ENCODE measurements around the gene ADAMTS5.

Gene ADAMTS5

GRCh38 chr21:26961698-26962097 is 5.2 kb downstream of the ADAMTS5 start:
- H3K4me3 ChIP-seq (ENCODE audit: low read length) = no peak overlapping the region
- TF ChIP-seq ZNF274 (IDR thresholded peaks at IDR 0.05; ENCODE audit: low read depth, low read length) = no peak

DNA sequence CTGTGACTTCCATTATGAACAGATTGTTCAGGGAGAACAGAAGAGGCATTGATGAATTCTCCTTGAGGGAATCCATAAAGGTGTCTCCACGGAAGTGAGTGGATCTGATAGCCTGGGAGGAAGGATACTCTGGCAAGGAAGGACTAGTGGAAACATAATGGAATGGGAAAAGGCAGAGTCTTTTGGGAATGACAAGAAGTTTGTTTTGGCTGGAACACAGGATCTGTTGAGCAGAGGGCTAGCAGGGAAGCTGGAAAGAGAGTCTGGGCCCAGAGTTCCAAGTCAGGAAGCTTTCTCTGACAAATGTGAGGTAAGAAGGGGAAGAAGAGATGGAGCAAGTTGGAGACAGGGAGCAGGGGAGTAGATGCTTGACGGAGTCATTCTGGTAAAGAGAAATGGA is 8.1 kb downstream of the ADAMTS5 start:
- TF ChIP-seq ZNF274 (IDR thresholded peaks at IDR 0.05; ENCODE audit: low read depth, low read length) = no peak
- no peak overlapping the region for H3K4me3 ChIP-seq (ENCODE audit: low read length)

DNA sequence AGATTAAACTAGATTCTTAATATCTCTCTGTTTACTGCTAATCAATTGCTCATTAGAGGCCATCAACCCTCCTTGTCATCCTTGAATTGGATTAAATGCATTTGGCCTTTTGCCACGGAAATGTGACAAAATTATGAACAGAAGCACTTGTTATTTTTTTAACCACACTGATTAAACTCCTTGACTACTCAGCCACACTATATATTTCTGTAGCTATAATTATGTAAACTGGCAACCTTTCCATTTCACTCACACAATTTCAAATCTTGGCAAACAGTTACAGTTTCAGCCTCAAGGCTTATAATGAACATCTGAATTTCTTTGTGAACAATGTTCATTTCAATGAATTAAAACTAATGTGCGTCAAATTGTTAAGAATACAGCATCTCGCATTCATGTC is 10.1 kb downstream of the ADAMTS5 start:
- H3K4me3 ChIP-seq (ENCODE audit: low read length) = no peak overlapping the region
- TF ChIP-seq ZNF274 (IDR thresholded peaks at IDR 0.05; ENCODE audit: low read depth, low read length) = no peak

GRCh38 chr21:26956216-26956615 is 10.7 kb downstream of the ADAMTS5 start:
- no peak for TF ChIP-seq ZNF274 (IDR thresholded peaks at IDR 0.05; ENCODE audit: low read depth, low read length)
- H3K4me3 ChIP-seq (ENCODE audit: low read length) = no peak overlapping the region

- no peak overlapping the region for H3K4me3 ChIP-seq (ENCODE audit: low read length)
- no peak for TF ChIP-seq ZNF274 (IDR thresholded peaks at IDR 0.05; ENCODE audit: low read depth, low read length)
Measured at GRCh38 chr21:26954662-26955121, 12.2 kb downstream of the ADAMTS5 start.

- H3K4me3 ChIP-seq (ENCODE audit: low read length) = no peak overlapping the region
- TF ChIP-seq ZNF274 (IDR thresholded peaks at IDR 0.05; ENCODE audit: low read depth, low read length) = no peak
Measured at GRCh38 chr21:26952374-26953066, 14.4 kb downstream of the ADAMTS5 start.

DNA sequence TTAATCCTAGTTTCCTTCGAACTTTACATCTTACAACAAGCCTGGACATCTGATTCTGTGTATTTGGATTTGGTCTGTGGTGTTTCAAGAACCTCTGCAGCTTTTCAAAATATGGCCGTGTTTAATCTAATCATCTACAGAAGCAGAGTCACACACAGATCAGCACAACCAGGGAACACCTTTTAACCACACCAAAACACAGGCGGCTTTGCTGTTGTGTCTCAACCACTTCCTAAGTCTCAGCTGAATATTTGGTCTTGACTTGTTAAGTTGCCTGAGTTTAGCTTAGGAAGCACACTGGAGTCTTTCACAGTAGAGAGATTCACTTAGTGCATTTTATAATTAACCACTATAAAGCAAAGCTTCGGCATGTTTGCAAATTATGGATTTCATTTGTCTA is 17.1 kb downstream of the ADAMTS5 start:
- H3K4me3 ChIP-seq (ENCODE audit: low read length) = no peak overlapping the region
- TF ChIP-seq ZNF274 (IDR thresholded peaks at IDR 0.05; ENCODE audit: low read depth, low read length) = no peak

DNA sequence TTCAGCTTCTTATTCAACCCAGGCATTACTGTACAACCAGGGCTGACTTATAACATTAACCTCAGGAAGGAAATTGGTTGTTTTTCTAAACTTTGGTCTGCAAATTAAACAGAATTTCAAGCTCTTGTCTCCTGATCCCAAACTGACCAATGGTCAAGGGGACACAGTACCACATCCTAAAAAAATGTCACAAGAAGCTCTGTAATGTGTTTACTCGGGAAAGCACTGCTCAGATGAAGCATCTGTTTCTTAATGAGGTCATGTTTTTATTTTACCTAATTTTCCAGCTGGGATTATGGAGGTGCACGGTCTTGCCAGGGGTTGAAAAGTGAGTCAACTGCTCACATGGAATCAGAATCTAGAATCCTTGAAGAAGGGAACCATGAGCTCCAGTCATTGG is 18.7 kb downstream of the ADAMTS5 start:
- no peak overlapping the region for H3K4me3 ChIP-seq (ENCODE audit: low read length)
- TF ChIP-seq ZNF274 (IDR thresholded peaks at IDR 0.05; ENCODE audit: low read depth, low read length) = no peak

DNA sequence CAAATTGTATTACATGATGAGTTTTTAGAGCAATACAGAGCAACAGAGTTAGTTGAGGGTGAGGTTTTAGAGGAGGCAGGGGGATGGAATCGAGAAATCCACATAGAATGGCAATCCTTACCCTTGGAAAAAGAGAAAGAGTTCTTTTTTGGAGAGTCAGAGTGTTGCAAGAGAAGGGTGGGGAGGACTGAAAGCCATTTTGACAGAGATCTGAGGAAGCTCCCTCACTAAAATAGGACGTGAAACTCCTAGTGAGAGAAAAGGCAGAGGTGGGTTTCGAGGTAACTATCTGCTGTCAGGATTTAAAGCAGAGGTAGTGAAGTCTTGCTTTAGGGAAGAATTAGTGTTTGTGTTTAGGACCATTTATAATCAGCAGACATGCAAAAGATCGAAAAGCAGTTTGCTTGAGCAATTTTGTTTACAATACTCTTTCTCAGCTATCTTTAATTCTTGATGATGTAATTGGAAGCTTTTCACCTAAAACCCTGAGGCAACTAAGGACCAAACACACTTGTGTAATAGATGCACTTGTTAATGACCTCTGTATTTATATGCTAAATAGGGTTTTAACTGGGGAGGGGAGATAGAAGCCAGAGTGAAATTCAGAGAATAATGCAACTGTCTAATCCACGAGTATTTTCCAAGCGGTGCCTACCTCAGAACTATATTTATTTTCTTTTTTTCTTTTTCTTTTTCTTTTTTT is 20.0 kb downstream of the ADAMTS5 start:
- no peak overlapping the region for H3K4me3 ChIP-seq (ENCODE audit: low read length)
- TF ChIP-seq ZNF274 (IDR thresholded peaks at IDR 0.05; ENCODE audit: low read depth, low read length) = no peak

DNA sequence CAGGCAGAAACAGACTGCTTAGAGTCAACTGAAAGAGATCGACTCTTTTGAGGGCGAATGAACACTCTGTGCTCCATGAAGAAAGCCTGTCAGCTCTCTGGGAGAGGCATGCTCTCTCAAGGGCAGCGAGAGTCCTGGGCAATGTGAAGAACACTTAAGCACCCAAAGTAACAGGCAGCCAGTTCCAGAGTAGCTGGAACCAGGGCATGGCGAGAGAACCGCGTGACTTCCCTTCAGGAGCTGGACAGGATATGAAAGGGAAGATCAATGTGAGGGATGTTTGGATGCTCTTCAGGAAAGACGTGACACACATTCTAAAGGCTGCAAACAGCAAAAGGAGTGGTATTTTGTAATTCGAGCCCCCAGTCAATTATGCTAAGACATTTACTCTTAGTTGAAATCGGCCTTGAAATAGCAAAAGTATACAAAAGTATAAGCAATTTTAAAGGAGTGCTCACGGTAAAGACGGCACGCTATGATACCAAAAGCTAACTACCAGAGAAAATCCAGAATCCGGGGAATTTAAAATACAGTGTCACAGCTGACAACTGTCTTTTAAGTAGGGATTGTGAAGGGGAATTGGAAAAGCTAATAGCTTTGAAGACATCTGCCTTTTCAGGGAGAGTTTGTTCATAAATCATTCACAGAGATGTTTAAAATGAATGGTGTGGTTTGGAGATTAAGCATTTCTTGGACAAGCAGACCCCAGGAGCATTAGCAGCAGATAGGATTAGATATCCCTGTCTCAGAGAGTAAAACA is 20.8 kb downstream of the ADAMTS5 start:
- H3K4me3 ChIP-seq (ENCODE audit: low read length) = no peak overlapping the region
- no peak for TF ChIP-seq ZNF274 (IDR thresholded peaks at IDR 0.05; ENCODE audit: low read depth, low read length)

DNA sequence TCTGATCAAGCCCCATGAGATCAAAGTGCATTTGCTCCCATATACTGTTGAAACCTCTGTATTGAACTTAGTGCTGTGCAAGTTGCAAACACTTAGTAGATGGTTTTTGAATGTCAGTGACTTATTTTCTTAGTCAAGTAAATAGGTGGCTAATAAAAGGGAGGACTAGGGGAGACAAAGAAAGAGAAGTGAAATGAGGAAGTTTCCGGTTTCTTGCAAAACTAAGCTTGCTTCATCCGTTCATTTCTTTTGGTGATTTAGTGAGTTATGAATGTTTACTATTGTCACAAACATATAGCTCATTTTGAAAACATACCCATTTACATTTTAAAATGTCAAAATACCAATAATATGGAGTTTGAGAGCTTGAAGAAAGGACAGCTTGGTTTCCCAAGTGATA is 23.0 kb downstream of the ADAMTS5 start:
- no peak overlapping the region for H3K4me3 ChIP-seq (ENCODE audit: low read length)
- TF ChIP-seq ZNF274 (IDR thresholded peaks at IDR 0.05; ENCODE audit: low read depth, low read length) = no peak

- no peak overlapping the region for H3K4me3 ChIP-seq (ENCODE audit: low read length)
- TF ChIP-seq ZNF274 (IDR thresholded peaks at IDR 0.05; ENCODE audit: low read depth, low read length) = no peak
Measured at GRCh38 chr21:26941421-26941820, 25.5 kb downstream of the ADAMTS5 start.

DNA sequence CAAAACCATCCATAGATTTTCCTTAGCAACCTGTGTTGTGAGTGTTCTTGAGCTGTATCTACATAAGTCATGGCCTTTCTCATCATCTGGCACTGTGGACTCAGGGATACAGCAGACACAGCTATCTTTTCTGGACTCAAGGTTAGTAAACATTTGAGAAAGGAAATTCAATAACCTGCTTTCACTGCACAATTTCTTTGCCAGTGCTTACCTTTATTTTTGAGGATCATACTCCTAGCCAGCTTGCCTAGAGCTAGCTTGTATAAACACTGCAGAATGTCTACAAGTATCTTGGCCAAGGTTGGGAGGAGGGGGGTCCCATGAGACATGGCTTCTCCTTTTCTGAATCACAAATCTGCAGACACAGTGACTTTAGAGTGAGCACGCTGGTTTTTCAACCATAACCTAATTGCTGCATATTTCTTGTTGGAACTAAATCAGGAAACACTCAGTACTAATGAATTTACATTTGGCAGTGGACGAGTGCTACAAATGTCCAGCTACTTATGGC is 27.2 kb downstream of the ADAMTS5 start:
- TF ChIP-seq ZNF274 (IDR thresholded peaks at IDR 0.05; ENCODE audit: low read depth, low read length) = no peak
- H3K4me3 ChIP-seq (ENCODE audit: low read length) = no peak overlapping the region

DNA sequence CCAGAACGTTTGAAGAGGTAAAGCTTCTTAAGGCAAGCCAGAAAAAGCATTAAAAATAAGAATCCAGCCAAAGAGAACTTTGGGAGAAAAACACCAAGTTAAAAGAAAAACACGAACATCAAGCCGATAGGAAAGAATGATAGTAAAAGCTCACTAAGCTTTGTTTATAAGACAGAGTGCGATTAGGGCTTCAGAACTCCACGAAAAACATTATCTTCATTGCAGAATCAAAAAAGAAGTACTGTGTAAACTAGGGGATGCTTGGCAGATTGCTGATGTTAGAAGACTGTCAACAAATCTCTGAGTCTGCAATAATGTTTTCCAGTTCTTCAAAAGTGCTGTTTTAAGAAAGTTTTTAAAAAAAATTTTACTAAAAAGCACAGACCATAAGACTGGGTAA is 30.2 kb downstream of the ADAMTS5 start:
- no peak overlapping the region for H3K4me3 ChIP-seq (ENCODE audit: low read length)
- no peak for TF ChIP-seq ZNF274 (IDR thresholded peaks at IDR 0.05; ENCODE audit: low read depth, low read length)
